GM23248 (cell line): ENCODE measurements around the gene LZTS2. TPM values are rescaled to one million over a fixed set of nuclear protein-coding genes. Genes with fewer than 3 reads are reported as not detected.

Experiments used
- DNase-seq: peaks from one replicate; pipeline ENCODE4 v3.0.0-alpha.2; 2015
- H2AFZ ChIP-seq: fragments of 200-600 bp; sonication (generic); 2 replicates; pipeline ENCODE4 v1.6.1; 2016; ENCODE audit warnings: antibody characterized with exemption
- H3F3A ChIP-seq: fragments of 200-600 bp; sonication (generic); 2 replicates; pipeline ENCODE4 v1.6.1; 2016; ENCODE audit warnings: mild to moderate bottlenecking, antibody characterized with exemption, mixed run types; ENCODE audit not compliant: insufficient read depth
- H3K27ac ChIP-seq: fragments of 200-600 bp; sonication (generic); 2 replicates; pipeline ENCODE4 v1.5.1; 2016; ENCODE audit warnings: mild to moderate bottlenecking
- H3K27me3 ChIP-seq: fragments of 200-600 bp; sonication (generic); replicated peaks from 2 replicates; pipeline ENCODE4 v1.6.1; 2016; ENCODE audit warnings: mild to moderate bottlenecking; ENCODE audit not compliant: insufficient read depth
- H3K36me3 ChIP-seq: fragments of 200-600 bp; sonication (generic); 2 replicates; pipeline ENCODE4 v1.6.1; 2016; ENCODE audit warnings: low read depth, mild to moderate bottlenecking
- H3K4me1 ChIP-seq: fragments of 200-600 bp; sonication (generic); 2 replicates; pipeline ENCODE4 v1.6.1; 2016; ENCODE audit warnings: mild to moderate bottlenecking; ENCODE audit not compliant: insufficient read depth
- H3K4me2 ChIP-seq: fragments of 200-600 bp; sonication (generic); one replicate; pipeline ENCODE4 v1.6.1; 2016; ENCODE audit warnings: mild to moderate bottlenecking; ENCODE audit not compliant: unreplicated experiment
- H3K4me3 ChIP-seq: fragments of 200-600 bp; sonication (generic); 2 replicates; pipeline ENCODE4 v1.5.1; 2016; ENCODE audit warnings: mild to moderate bottlenecking
- H3K79me2 ChIP-seq: fragments of 200-600 bp; sonication (generic); 2 replicates; pipeline ENCODE4 v1.6.1; 2016; ENCODE audit warnings: mild to moderate bottlenecking; ENCODE audit not compliant: insufficient read depth
- H3K9ac ChIP-seq: fragments of 200-600 bp; sonication (generic); 2 replicates; pipeline ENCODE4 v1.6.1; 2016; ENCODE audit warnings: mild to moderate bottlenecking
- H3K9me2 ChIP-seq: fragments of 200-600 bp; sonication (generic); 2 replicates; pipeline ENCODE4 v1.6.1; 2016; ENCODE audit warnings: mixed run types, mild to moderate bottlenecking, moderate library complexity; ENCODE audit not compliant: insufficient read depth
- H3K9me3 ChIP-seq: fragments of 200-600 bp; sonication (generic); one replicate; pipeline ENCODE4 v1.6.1; 2017; ENCODE audit warnings: low read depth
- H4K20me1 ChIP-seq: fragments of 200-600 bp; sonication (generic); 2 replicates; pipeline ENCODE4 v1.6.0; 2016; ENCODE audit not compliant: insufficient read depth
- EZH2 ChIP-seq: fragments of 200-600 bp; sonication (generic); IDR thresholded peaks from 2 replicates; pipeline ENCODE4 v1.6.1; 2018; ENCODE audit warnings: antibody characterized with exemption, mild to moderate bottlenecking; ENCODE audit not compliant: insufficient read depth, poor library complexity, severe bottlenecking
- EZH2phosphoT487 ChIP-seq: fragments of 200-600 bp; sonication (generic); IDR thresholded peaks from 2 replicates; pipeline ENCODE4 v1.6.1; 2018; ENCODE audit warnings: antibody characterized with exemption, moderate library complexity, mild to moderate bottlenecking, low read depth; ENCODE audit not compliant: insufficient read depth
- WGBS, 2 experiments: methylation state at CpG; one replicate each; pipeline ENCODE4 v1.1.6; 2015 to 2017; ENCODE audit warnings: low lambda C conversion rate in 2 of 2, low coverage in 1 of 2; ENCODE audit errors: missing lambda C conversion rate in 2 of 2; 5-methylcytosine and 5-hydroxymethylcytosine counted together
- in situ Hi-C: fragments of 300-500 bp; cut with MboI; formaldehyde crosslinking; loops from 2 replicates; pipeline ENCODE4 v1.15.0; 2020
- polyA plus RNA-seq: library from polyadenylated mRNA; unstranded; fragments of >200 nt; fragmentation: Nextera tagmentation; extraction: Ambion mirVana; gene quantifications from 2 replicates; pipeline ENCODE4 v1.2.1, GENCODE V29; 2016
- total RNA-seq: library from RNA; depleted of rRNA; stranded (reverse); fragments of >200 nt; shearing (Covaris generic); gene quantifications from 2 replicates; pipeline ENCODE4 v1.2.3, GENCODE V29; 2014

The LZTS2 gene
- total and polyA plus RNA-seq, 2 experiments from 2014 or later, result 51.1 to 95.2 TPM

DNA sequence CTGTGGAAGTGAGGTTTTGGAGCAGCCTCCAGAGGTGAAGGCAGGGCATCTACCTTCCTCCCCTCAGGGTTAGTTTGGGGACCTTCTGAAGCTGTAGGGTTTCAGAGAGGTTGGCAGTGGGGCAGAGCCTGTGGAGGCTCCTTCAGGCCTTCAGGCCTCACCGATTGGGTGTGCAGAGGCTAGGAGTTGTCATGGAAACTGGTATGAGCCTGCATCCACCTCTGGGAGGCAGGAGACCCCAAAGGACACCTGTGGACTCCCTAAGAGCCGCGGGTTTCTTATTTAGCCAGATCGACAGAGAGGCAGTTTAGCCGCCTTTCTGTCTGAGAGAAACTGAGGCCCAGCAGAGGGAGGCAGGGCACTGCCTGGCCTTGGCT is 2.0 kb downstream of the LZTS2 start:
- 23 to 34% methylated on average over 5 of the region's 5 CpGs for WGBS, 2 experiments
- peaks cover 19% of the 10 kb centered on the region for H3F3A ChIP-seq
- no peaks in the 10 kb centered on the region for H4K20me1 ChIP-seq
- peaks cover 18% of the 10 kb centered on the region for H3K36me3 ChIP-seq
- no peaks in the 10 kb centered on the region for H3K27me3 ChIP-seq
- no peak overlapping the region for H2AFZ ChIP-seq
- H3K79me2 ChIP-seq, result peaks cover 64% of the 10 kb centered on the region
- no peaks in the 10 kb centered on the region for H3K9me2 ChIP-seq
- peak overlapping the region; percentile 100 for H3K9ac ChIP-seq
- DNase-seq, result no peak
- H3K9me3 ChIP-seq, result no peaks in the 10 kb centered on the region
- peak overlapping the region; percentile 71 for H3K4me2 ChIP-seq
- in situ Hi-C loops, result no loop called here
- TF ChIP-seq EZH2 (no peak), EZH2phosphoT487 (no peak)
- peak overlapping the region; percentile 91 for H3K27ac ChIP-seq
- H3K4me3 ChIP-seq, result peak overlapping the region; percentile 98
- peaks cover 19% of the 10 kb centered on the region for H3K4me1 ChIP-seq

DNA sequence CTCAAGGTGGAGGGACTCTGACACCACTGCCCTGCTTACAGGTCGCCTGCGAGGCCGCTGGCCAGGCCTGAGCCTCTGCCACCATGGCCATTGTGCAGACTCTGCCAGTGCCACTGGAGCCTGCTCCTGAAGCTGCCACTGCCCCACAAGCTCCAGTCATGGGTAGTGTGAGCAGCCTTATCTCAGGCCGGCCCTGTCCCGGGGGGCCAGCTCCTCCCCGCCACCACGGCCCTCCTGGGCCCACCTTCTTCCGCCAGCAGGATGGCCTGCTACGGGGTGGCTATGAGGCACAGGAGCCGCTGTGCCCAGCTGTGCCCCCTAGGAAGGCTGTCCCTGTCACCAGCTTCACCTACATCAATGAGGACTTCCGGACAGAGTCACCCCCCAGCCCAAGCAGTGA is 2.8 kb downstream of the LZTS2 start:
- Histone ChIP-seq H3K36me3 (peaks cover 23% of the 10 kb centered on the region), H3F3A (peaks cover 19% of the 10 kb centered on the region), H3K27me3 (no peaks in the 10 kb centered on the region), H3K4me2 (no peak overlapping the region), H3K4me3 (no peak overlapping the region), H4K20me1 (no peaks in the 10 kb centered on the region), H3K9me3 (no peaks in the 10 kb centered on the region), H3K9ac (peak overlapping the region; percentile 100; the same call in 1 of the 2 replicates), H3K27ac (0 out of 2 replicates have a peak overlapping the region, but pooled peaks have one; percentile 91), H3K4me1 (peaks cover 18% of the 10 kb centered on the region), H2AFZ (no peak overlapping the region), H3K79me2 (peaks cover 64% of the 10 kb centered on the region), H3K9me2 (no peaks in the 10 kb centered on the region)
- in situ Hi-C loops, result no loop called here
- TF ChIP-seq EZH2 (no peak), EZH2phosphoT487 (no peak)
- WGBS, 2 experiments, result 92 to 94% methylated on average over 11 of the region's 11 CpGs
- DNase-seq, result no peak

DNA sequence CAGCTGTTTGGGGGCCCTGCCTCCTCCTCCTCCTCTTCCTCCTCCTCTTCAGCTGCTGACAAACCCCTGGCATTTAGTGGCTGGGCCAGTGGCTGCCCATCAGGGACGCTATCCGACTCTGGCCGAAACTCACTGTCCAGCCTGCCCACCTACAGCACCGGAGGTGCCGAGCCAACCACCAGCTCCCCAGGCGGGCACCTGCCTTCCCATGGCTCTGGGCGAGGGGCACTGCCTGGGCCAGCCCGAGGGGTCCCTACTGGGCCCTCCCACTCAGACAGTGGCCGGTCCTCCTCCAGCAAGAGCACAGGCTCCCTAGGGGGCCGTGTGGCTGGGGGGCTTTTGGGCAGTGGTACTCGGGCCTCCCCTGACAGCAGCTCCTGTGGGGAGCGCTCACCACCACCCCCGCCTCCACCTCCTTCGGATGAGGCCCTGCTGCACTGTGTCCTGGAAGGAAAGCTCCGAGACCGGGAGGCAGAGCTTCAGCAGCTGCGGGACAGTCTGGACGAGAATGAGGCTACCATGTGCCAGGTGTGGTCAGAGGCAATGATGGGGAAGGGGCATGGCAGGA is 4.1 kb downstream of the LZTS2 start:
- DNase-seq, result no peak
- no peak overlapping the region for H3K9ac ChIP-seq
- no peaks in the 10 kb centered on the region for H3K9me3 ChIP-seq
- no peak for TF ChIP-seq EZH2phosphoT487
- no peak for TF ChIP-seq EZH2
- in situ Hi-C loops, result no loop called here
- 89 to 92% methylated on average over 18 of the region's 18 CpGs for WGBS, 2 experiments
- no peak overlapping the region for H2AFZ ChIP-seq
- peaks cover 23% of the 10 kb centered on the region for H3K36me3 ChIP-seq
- peaks cover 64% of the 10 kb centered on the region for H3K79me2 ChIP-seq
- H3K9me2 ChIP-seq, result no peaks in the 10 kb centered on the region
- no peaks in the 10 kb centered on the region for H3K27me3 ChIP-seq
- no peak overlapping the region for H3K4me2 ChIP-seq
- H3K4me3 ChIP-seq, result no peak overlapping the region
- no peaks in the 10 kb centered on the region for H4K20me1 ChIP-seq
- H3K4me1 ChIP-seq, result peaks cover 15% of the 10 kb centered on the region
- H3K27ac ChIP-seq, result no peak overlapping the region
- H3F3A ChIP-seq, result peaks cover 15% of the 10 kb centered on the region

DNA sequence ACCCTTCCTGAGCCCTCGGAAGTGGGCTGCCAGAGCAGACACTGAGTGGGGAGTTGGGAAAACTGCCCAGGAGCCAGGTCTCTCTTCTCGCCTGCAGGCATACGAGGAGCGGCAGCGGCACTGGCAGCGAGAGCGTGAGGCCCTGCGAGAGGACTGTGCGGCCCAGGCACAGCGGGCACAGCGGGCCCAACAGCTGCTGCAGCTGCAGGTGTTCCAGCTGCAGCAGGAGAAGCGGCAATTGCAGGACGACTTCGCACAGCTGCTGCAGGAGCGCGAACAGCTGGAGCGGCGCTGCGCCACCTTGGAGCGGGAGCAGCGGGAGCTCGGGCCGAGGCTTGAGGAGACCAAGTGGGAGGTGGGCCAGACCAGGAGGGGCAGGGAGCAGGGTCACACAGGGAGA is 5.8 kb downstream of the LZTS2 start:
- Histone ChIP-seq H4K20me1 (no peaks in the 10 kb centered on the region), H3K4me3 (no peak overlapping the region), H3K9me2 (no peaks in the 10 kb centered on the region), H3K36me3 (peaks cover 23% of the 10 kb centered on the region), H3K4me2 (no peak overlapping the region), H2AFZ (no peak overlapping the region), H3K9me3 (no peaks in the 10 kb centered on the region), H3K4me1 (peaks cover 12% of the 10 kb centered on the region; the same call in 1 of the 2 replicates), H3K79me2 (peaks cover 58% of the 10 kb centered on the region), H3K27ac (no peak overlapping the region), H3K27me3 (no peaks in the 10 kb centered on the region), H3F3A (peaks cover 9% of the 10 kb centered on the region), H3K9ac (no peak overlapping the region)
- in situ Hi-C loops, result no loop called here
- TF ChIP-seq EZH2, result no peak
- no peak for TF ChIP-seq EZH2phosphoT487
- DNase-seq, result no peak
- WGBS, 2 experiments, result 88 to 93% methylated on average over 21 to 23 of the region's 23 CpGs
